Upper lobe of left lung (tissue), 4 donors: ENCODE data around the gene HERC4.

Experiments used
- EP300 ChIP-seq, 4 donors: sonication (generic); formaldehyde crosslinking; IDR thresholded peaks; one replicate each; pipeline ENCODE4 v1.5.1; 2017; ENCODE audit warnings: antibody characterized with exemption in 4 of 4, control low read depth in 2 of 4
- POLR2AphosphoS5 ChIP-seq, 2 donors: sonication (generic); formaldehyde crosslinking; IDR thresholded peaks; one replicate each; pipeline ENCODE4 v1.5.1; 2017; ENCODE audit warnings: antibody characterized with exemption in 2 of 2

GRCh38 chr10:67976292-67977245 lies 98.5 kb downstream of the HERC4 start:
- no peak for TF ChIP-seq POLR2AphosphoS5 (IDR thresholded peaks at IDR 0.05)
- TF ChIP-seq EP300 (IDR thresholded peaks at IDR 0.05) = no peak
